Upper lobe of left lung (tissue), 6 donors: ENCODE results near the gene FNDC3B. TPM values are rescaled to one million over a fixed set of nuclear protein-coding genes. Genes with fewer than 3 reads are reported as not detected.

Experiments used
- ATAC-seq, 2 donors: fragments of 200-7000 bp; cut with Tn5 transposase; one replicate each; pipeline ENCODE4 v1.9.1; 2022; ENCODE audit warnings: mild to moderate bottlenecking in 2 of 2, moderate library complexity in 2 of 2; ENCODE audit not compliant: low FRiP score in 2 of 2
- DNase-seq, 2 donors: peaks; one replicate each; pipeline ENCODE4 v3.0.0-alpha.2; 2019 to 2020
- H3K27ac ChIP-seq, 4 donors: fragments of 200-600 bp; sonication (generic); one replicate each; pipeline ENCODE4 v1.5.1; 2016 to 2019
- H3K27me3 ChIP-seq, 4 donors: fragments of 200-600 bp; sonication (generic); one replicate each; pipeline ENCODE4 v1.5.1; 2017 to 2019
- H3K36me3 ChIP-seq, 4 donors: fragments of 200-600 bp; sonication (generic); one replicate each; pipeline ENCODE4 v1.5.1; 2016 to 2019
- H3K4me1 ChIP-seq, 4 donors: fragments of 200-600 bp; sonication (generic); one replicate each; pipeline ENCODE4 v1.5.1; 2018 to 2019
- H3K4me3 ChIP-seq, 4 donors: fragments of 200-600 bp; sonication (generic); one replicate each; pipeline ENCODE4 v1.5.1; 2017 to 2019; ENCODE audit warnings: mild to moderate bottlenecking in 2 of 4, moderate library complexity in 1 of 4
- H3K9me3 ChIP-seq, 4 donors: fragments of 200-600 bp; sonication (generic); one replicate each; pipeline ENCODE4 v1.5.1; 2018 to 2019
- EP300 ChIP-seq, 4 donors: sonication (generic); formaldehyde crosslinking; IDR thresholded peaks; one replicate each; pipeline ENCODE4 v1.5.1; 2017; ENCODE audit warnings: antibody characterized with exemption in 4 of 4, control low read depth in 2 of 4
- POLR2A ChIP-seq, 4 donors: fragments of 450-650 bp; IDR thresholded peaks; one replicate each; pipeline ENCODE4 v1.5.1; 2016 to 2017; ENCODE audit warnings: antibody characterized with exemption in 4 of 4, mild to moderate bottlenecking in 2 of 4
- POLR2AphosphoS5 ChIP-seq, 2 donors: sonication (generic); formaldehyde crosslinking; IDR thresholded peaks; one replicate each; pipeline ENCODE4 v1.5.1; 2017; ENCODE audit warnings: antibody characterized with exemption in 2 of 2
- WGBS, 2 donors: methylation state at CpG; one replicate each; pipeline ENCODE4 v1.1.5; 2017 to 2018; 5-methylcytosine and 5-hydroxymethylcytosine counted together
- total RNA-seq, 6 donors: library from RNA; depleted of rRNA in 4 of 6; stranded (reverse); fragments of >200 nt in 4 of 6; gene quantifications; one replicate each; pipeline versions ENCODE4 v1.1.0 to v1.2.1, GENCODE V29; 2016 to 2021
- TF ChIP-seq, protein P1 (sequence below), 6 experiments: fragments of 450-650 bp in 4 of 6; fragments of 200-600 bp in 2 of 6; sonication (generic) in 2 of 6; IDR thresholded peaks; one replicate each; pipeline ENCODE4 v1.5.1; 2016 to 2019; ENCODE audit warnings: antibody characterized with exemption in 6 of 6
- donor health status: DM: no; HTN: no; CAD: no; lungs with moderate emphysema.
- donor health status: DM: no; HTN: yes; CAD: no; lungs with severe emphysema.

FNDC3B gene
- total RNA-seq, 6 donors from 2014 or later: 73.3 to 167 (median 119) TPM

DNA sequence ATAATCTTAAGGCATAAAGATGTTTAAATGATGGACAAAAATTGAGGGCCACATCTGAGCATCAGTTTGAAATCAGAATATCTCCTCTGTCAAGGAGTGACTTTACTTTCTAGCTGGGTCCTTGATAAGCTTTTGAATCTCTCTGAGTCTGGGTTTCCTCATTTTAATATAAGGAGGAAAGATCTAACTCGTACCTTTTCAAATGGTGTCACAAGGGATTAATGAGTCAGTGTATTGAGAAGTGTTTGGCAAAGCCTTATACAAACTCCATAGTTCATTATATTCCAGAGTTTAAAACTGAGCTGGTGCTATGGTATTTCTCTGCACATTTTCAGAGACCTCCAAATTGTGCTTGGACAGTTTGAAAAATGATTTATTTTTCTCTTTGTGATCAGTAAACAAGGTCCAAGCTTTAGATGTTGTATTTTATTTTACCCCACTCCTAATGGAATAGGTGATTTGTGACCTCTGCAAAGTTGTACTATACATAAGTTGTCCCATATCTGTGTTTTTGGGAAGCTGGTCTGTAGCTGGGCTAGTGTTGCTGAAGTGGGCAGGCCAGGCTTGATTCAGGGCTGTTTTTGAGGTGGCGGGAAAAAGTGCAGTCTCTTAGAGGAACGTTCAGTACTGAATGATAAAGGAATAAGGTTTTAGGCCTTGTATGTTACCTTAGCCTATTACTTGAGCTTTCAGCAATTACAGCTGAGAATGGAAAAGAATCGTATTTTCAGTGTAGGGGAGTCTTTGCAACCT, 5.6 kb downstream of the FNDC3B start:
- no peak for ATAC-seq
- peaks cover 13 to 61% (median 25%) of the 10 kb centered on the region in 4 donors for H3K4me1 ChIP-seq
- no peak overlapping the region for H3K4me3 ChIP-seq

GRCh38 chr3:172046268-172046915, 7.0 kb downstream of the FNDC3B start:
- no peak for ATAC-seq
- no peaks in the 10 kb centered on the region for H3K9me3 ChIP-seq
- H3K36me3 ChIP-seq: peaks cover 0 to 13% (median under 1%) of the 10 kb centered on the region in 4 donors
- no peak overlapping the region for H3K27ac ChIP-seq
- TF ChIP-seq POLR2AphosphoS5 (IDR thresholded peaks at IDR 0.05): no peak
- TF ChIP-seq, protein P1, sequence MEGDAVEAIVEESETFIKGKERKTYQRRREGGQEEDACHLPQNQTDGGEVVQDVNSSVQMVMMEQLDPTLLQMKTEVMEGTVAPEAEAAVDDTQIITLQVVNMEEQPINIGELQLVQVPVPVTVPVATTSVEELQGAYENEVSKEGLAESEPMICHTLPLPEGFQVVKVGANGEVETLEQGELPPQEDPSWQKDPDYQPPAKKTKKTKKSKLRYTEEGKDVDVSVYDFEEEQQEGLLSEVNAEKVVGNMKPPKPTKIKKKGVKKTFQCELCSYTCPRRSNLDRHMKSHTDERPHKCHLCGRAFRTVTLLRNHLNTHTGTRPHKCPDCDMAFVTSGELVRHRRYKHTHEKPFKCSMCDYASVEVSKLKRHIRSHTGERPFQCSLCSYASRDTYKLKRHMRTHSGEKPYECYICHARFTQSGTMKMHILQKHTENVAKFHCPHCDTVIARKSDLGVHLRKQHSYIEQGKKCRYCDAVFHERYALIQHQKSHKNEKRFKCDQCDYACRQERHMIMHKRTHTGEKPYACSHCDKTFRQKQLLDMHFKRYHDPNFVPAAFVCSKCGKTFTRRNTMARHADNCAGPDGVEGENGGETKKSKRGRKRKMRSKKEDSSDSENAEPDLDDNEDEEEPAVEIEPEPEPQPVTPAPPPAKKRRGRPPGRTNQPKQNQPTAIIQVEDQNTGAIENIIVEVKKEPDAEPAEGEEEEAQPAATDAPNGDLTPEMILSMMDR (IDR thresholded peaks at IDR 0.05): no peak
- DNase-seq: no peak
- H3K4me1 ChIP-seq: peaks cover 13 to 56% (median 25%) of the 10 kb centered on the region in 4 donors
- no peak overlapping the region for H3K4me3 ChIP-seq
- no peaks in the 10 kb centered on the region for H3K27me3 ChIP-seq
- 84 to 88% methylated on average over 4 of the region's 4 CpGs for WGBS, 2 donors

More for the DNA sequence above, 5.6 kb downstream of the FNDC3B start:
- Histone ChIP-seq H3K9me3 (no peaks in the 10 kb centered on the region), H3K27ac (no peak overlapping the region), H3K36me3 (peaks cover 0 to 2% (median 0%) of the 10 kb centered on the region in 4 donors), H3K27me3 (no peaks in the 10 kb centered on the region)
- DNase-seq: no peak
- TF ChIP-seq EP300 (IDR thresholded peaks at IDR 0.05): no peak
- no peak for TF ChIP-seq POLR2AphosphoS5 (IDR thresholded peaks at IDR 0.05)
- TF ChIP-seq POLR2A (IDR thresholded peaks at IDR 0.05): no peak
- TF ChIP-seq, protein P1 (IDR thresholded peaks at IDR 0.05): no peak
- 62 to 73% methylated on average over 4 of the region's 4 CpGs for WGBS, 2 donors

DNA sequence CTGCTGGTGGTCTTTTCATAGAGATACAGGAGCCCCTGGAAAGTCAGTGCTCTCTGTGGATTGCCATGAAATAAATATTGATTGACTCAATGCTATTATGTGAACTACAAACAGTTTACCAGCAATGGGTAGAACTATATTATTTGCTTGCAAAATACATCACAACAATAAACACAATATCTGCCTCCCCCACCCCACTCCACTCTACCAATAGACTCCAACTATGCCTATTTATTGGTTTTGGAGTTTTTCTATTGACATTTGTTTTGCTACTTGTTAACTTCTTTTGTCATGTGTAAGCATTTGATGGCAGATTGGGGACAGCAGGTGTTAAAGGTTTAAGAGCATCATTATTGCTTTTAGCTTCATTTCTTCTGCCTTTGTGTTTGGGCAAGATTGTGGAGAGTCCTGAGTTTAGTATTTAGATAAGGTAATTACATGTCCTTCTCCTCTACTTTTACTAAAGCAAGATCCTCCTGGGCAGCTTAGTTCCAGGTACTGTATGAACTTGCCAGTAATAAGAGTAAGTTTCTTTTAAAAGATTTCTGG, 8.3 kb downstream of the FNDC3B start:
- H3K36me3 ChIP-seq: peaks cover 0 to 25% (median 1%) of the 10 kb centered on the region in 4 donors
- no peaks in the 10 kb centered on the region for H3K9me3 ChIP-seq
- H3K27me3 ChIP-seq: no peaks in the 10 kb centered on the region
- no peak overlapping the region for H3K4me3 ChIP-seq
- TF ChIP-seq POLR2A (IDR thresholded peaks at IDR 0.05): no peak
- TF ChIP-seq POLR2AphosphoS5 (IDR thresholded peaks at IDR 0.05): no peak
- TF ChIP-seq, protein P1 (IDR thresholded peaks at IDR 0.05): no peak
- TF ChIP-seq EP300 (IDR thresholded peaks at IDR 0.05): no peak
- H3K4me1 ChIP-seq: peaks cover 3 to 43% (median 19%) of the 10 kb centered on the region in 4 donors
- ATAC-seq (no peak), DNase-seq (no peak)
- H3K27ac ChIP-seq: no peak overlapping the region

GRCh38 chr3:172048599-172048998, 9.2 kb downstream of the FNDC3B start:
- Histone ChIP-seq H3K36me3 (peaks cover 0 to 29% (median 1%) of the 10 kb centered on the region in 4 donors), H3K27ac (no peak overlapping the region), H3K9me3 (no peaks in the 10 kb centered on the region), H3K4me1 (peaks cover 3 to 35% (median 12%) of the 10 kb centered on the region in 4 donors), H3K4me3 (no peak overlapping the region), H3K27me3 (no peaks in the 10 kb centered on the region)
- TF ChIP-seq, protein P1 (IDR thresholded peaks at IDR 0.05): no peak
- TF ChIP-seq POLR2AphosphoS5 (IDR thresholded peaks at IDR 0.05) (no peak), POLR2A (IDR thresholded peaks at IDR 0.05) (no peak), EP300 (IDR thresholded peaks at IDR 0.05) (no peak)
- ATAC-seq (no peak), DNase-seq (no peak)
- WGBS, 2 donors: 96 to 97% methylated on average over 2 of the region's 2 CpGs
